ENCODE measurements around the gene KATNIP.

KATNIP gene

GRCh38 chr16:27514806-27515205, 35.1 kb upstream of the KATNIP start:
- TF ChIP-seq CTCF (IDR thresholded peaks at IDR 0.05) = no peak

GRCh38 chr16:27515874-27516353, 34.0 kb upstream of the KATNIP start:
- peak; percentile 75 for TF ChIP-seq CTCF (IDR thresholded peaks at IDR 0.05)

- no peak for TF ChIP-seq CTCF (IDR thresholded peaks at IDR 0.05)
Measured at GRCh38 chr16:27516365-27516764, 33.6 kb upstream of the KATNIP start.

DNA sequence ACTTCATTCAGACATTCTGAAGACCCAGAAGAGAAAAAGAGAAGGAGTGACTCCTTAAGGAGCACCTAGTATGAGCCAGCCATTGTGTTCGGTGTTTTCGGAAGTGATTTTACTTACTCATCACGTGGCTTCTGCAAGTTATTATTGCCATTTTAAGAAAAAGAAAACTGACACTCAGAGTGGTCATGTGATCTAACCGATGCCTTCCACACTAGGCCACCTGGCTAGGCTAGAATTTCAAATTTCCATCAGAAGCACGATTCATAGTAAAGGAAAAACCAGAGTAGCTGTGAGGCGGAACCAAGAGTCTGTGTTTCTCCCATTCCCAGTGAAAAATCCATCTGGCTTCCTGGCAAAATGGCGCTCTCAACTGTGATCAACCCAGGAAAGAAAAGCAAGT, 32.3 kb upstream of the KATNIP start:
- no peak for TF ChIP-seq CTCF (IDR thresholded peaks at IDR 0.05)

DNA sequence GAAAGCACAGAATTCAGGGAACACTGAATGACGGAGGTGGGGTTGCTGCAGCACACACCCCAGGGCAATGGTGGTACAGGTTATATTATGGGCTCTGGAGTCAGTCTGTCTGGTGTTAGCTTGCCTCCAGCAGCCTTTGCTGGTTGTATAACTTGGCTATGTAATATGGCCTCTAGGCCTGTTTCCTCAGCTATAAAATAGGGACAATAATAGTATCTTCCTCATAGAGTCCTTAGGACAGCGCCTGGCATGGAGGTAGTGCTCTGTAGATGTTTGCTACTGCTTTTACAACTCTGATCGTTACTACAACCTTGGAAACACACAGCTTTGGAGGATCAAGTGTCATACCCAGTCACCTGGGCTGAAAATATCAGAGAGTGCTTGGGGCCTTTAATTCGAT, 31.7 kb upstream of the KATNIP start:
- TF ChIP-seq CTCF (IDR thresholded peaks at IDR 0.05) = no peak

- TF ChIP-seq CTCF (IDR thresholded peaks at IDR 0.05) = no peak
Measured at GRCh38 chr16:27520982-27521673, 28.8 kb upstream of the KATNIP start.

DNA sequence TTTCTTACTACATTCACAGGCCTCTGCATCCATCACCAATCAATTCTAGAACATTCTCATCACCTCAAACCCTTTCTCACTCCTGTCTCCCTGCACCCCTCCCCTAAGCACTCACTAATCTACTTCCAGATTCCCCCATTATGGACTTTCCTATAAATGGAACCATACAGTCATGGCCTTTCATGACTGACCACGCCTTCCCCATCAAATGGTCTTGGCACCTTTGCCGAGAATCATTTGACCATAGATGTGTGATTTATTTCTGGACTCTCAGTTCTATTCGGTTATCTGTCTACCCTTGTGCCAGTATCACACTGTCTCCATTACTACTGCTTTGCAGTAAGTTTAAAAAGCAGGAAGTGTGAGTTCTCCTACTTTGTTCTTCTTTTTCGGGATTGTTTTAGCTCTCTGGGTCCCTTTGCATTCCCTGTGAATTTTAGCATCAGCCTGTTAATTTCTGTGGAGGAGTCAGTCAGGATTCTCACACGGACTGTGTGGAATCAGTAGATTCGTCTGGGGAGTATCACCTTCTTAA, 27.7 kb upstream of the KATNIP start:
- TF ChIP-seq CTCF (IDR thresholded peaks at IDR 0.05) = no peak
